HG03354 (cell line): ENCODE data around the gene CYP2C9.

Experiments used
- ATAC-seq: cut with Tn5 transposase; IDR thresholded peaks from one replicate; pipeline ENCODE4 v1.9.1; 2021; ENCODE audit warnings: mild to moderate bottlenecking; ENCODE audit not compliant: unreplicated experiment, poor library complexity, severe bottlenecking

CYP2C9 gene

GRCh38 chr10:95035332-95036295, 97.2 kb downstream of the CYP2C9 start:
- no peak for ATAC-seq

DNA sequence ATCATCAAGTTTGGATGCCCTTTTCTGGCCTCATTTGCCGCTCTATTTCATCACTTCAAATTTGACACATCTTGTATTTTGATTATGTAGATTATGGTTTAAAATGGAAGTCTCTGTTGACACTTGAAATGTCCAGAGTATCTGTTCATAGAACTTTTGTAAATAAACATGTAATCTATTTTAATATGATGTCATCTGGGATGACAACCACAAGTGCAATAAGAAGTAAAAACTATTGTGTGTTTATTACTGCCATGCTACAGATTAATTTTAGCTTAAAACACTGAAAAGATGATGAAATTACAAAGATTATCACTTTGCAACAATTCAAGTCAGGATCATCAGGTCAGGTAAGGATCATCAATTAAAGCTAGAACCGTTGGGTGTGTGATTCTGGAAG, 100.8 kb downstream of the CYP2C9 start:
- ATAC-seq, result no peak
